Lung (tissue), 12 donors: ENCODE data around the gene NAXE. TPM values are rescaled to one million over a fixed set of nuclear protein-coding genes. Genes with fewer than 3 reads are reported as not detected.

Experiments
- ATAC-seq: fragments of 200-7000 bp; cut with Tn5 transposase; one replicate; pipeline ENCODE4 v1.9.1; 2020; ENCODE audit warnings: moderate number of reproducible peaks; ENCODE audit not compliant: insufficient read depth, low FRiP score
- DNase-seq, 3 donors: peaks; one replicate each; pipeline ENCODE4 v3.0.0-alpha.2; 2013 to 2017
- H3K27ac ChIP-seq, 2 donors: one replicate each; pipeline ENCODE4 v1.5.1; 2013; ENCODE audit warnings: mild to moderate bottlenecking in 2 of 2, moderate library complexity in 2 of 2, control low read depth in 1 of 2, inconsistent platforms in 1 of 2, low read depth in 1 of 2, low read length in 1 of 2
- H3K27me3 ChIP-seq, 3 donors: one replicate each; pipeline ENCODE4 v1.5.1; 2013; ENCODE audit warnings: low read length in 2 of 3; ENCODE audit not compliant: control insufficient read depth in 3 of 3, insufficient read depth in 3 of 3
- H3K36me3 ChIP-seq, 4 donors: one replicate each; pipeline ENCODE4 v1.5.1; 2013; ENCODE audit warnings: low read length in 4 of 4, mild to moderate bottlenecking in 1 of 4, moderate library complexity in 1 of 4; ENCODE audit not compliant: control insufficient read depth in 4 of 4, insufficient read depth in 4 of 4
- H3K4me1 ChIP-seq, 5 donors: one replicate each; pipeline ENCODE4 v1.5.1; 2013; ENCODE audit warnings: low read length in 5 of 5, mild to moderate bottlenecking in 2 of 5, moderate library complexity in 1 of 5; ENCODE audit not compliant: control insufficient read depth in 5 of 5, insufficient read depth in 5 of 5
- H3K4me3 ChIP-seq: one replicate; pipeline ENCODE4 v1.5.1; 2013; ENCODE audit warnings: mild to moderate bottlenecking, control low read depth, moderate library complexity
- H3K9ac ChIP-seq, 2 donors: one replicate each; pipeline ENCODE4 v1.5.1; 2013; ENCODE audit warnings: low read length in 2 of 2, control low read depth in 1 of 2; ENCODE audit not compliant: insufficient read depth in 1 of 2
- H3K9me3 ChIP-seq, 4 donors: one replicate each; pipeline ENCODE4 v1.5.1; 2013; ENCODE audit warnings: low read length in 3 of 4, mild to moderate bottlenecking in 1 of 4, moderate library complexity in 1 of 4; ENCODE audit not compliant: control insufficient read depth in 4 of 4, insufficient read depth in 3 of 4
- WGBS, 2 donors: extraction: QIAGEN DNeasy Blood & Tissue Kit; methylation state at CpG; one replicate each; pipeline ENCODE4 v1.1.7; 2013; 5-methylcytosine and 5-hydroxymethylcytosine counted together
- polyA plus RNA-seq, 2 donors: library from polyadenylated mRNA; stranded (reverse); fragments of 200-250 nt; gene quantifications; one replicate each; pipeline ENCODE4 v1.2.1, GENCODE V29; 2013
- total RNA-seq, 2 donors: library from RNA; depleted of rRNA in 1 of 2; stranded (reverse); fragments of >200 nt in 1 of 2; gene quantifications; one replicate each; pipeline ENCODE4 v1.2.1, GENCODE V29; 2014 to 2021
- TF ChIP-seq, protein P1 (sequence below): IDR thresholded peaks from 2 replicates; pipeline ENCODE4 v1.5.1; 2012; ENCODE audit warnings: mild to moderate bottlenecking; ENCODE audit errors: control extremely low read depth, extremely low read depth
- donor health status: control.
- donor health status: control.
- donor health status: Bipolar disorder and iron deficiency.
- donor health status: healthy.
- donor health status: DM: yes; HTN: yes; CAD: no.

The NAXE gene
- total and polyA plus RNA-seq, 4 donors = 38.1 to 95.8 (median 78.8) TPM

DNA sequence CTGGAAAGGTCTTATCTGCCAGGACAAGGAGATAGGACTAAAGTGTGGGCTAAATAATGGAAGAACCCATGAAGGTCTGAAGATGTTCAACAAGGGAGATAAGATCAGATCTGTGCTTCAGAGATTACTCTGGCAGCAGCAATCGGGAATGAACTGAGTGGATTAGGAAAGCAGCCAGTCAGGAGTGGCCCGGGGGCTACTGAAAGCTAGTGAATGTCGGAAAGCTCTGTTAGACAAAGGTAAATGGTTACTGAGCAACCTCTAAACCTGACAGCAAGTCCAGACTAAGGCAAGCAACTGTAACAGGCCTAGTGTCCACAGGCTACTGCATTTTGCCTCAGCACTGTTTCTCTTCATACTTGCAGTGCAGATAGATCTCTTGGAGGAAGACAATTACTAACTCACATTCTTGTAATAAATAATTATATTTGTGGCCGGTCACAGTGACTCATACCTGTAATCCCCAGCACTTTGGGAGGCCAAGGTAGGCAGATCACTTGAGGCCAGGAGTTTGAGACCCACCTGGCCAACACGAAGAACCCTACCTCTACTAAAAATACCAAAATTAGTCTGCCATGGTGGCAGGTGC, 31.7 kb upstream of the NAXE start:
- DNase-seq (no peak), ATAC-seq (no peak)
- WGBS, 2 donors = 82 to 86% methylated on average over 5 of the region's 5 CpGs
- H3K4me1 ChIP-seq = no peaks in the 10 kb centered on the region
- H3K36me3 ChIP-seq = peaks cover 0 to 12% (median 3%) of the 10 kb centered on the region in 4 donors
- H3K27ac ChIP-seq = no peak overlapping the region
- peaks cover 0 to 1% (median 0%) of the 10 kb centered on the region in 4 donors for H3K9me3 ChIP-seq
- H3K27me3 ChIP-seq = no peaks in the 10 kb centered on the region
- no peak overlapping the region for H3K9ac ChIP-seq
- TF ChIP-seq, protein P1, sequence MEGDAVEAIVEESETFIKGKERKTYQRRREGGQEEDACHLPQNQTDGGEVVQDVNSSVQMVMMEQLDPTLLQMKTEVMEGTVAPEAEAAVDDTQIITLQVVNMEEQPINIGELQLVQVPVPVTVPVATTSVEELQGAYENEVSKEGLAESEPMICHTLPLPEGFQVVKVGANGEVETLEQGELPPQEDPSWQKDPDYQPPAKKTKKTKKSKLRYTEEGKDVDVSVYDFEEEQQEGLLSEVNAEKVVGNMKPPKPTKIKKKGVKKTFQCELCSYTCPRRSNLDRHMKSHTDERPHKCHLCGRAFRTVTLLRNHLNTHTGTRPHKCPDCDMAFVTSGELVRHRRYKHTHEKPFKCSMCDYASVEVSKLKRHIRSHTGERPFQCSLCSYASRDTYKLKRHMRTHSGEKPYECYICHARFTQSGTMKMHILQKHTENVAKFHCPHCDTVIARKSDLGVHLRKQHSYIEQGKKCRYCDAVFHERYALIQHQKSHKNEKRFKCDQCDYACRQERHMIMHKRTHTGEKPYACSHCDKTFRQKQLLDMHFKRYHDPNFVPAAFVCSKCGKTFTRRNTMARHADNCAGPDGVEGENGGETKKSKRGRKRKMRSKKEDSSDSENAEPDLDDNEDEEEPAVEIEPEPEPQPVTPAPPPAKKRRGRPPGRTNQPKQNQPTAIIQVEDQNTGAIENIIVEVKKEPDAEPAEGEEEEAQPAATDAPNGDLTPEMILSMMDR = no peak
- no peak overlapping the region for H3K4me3 ChIP-seq

DNA sequence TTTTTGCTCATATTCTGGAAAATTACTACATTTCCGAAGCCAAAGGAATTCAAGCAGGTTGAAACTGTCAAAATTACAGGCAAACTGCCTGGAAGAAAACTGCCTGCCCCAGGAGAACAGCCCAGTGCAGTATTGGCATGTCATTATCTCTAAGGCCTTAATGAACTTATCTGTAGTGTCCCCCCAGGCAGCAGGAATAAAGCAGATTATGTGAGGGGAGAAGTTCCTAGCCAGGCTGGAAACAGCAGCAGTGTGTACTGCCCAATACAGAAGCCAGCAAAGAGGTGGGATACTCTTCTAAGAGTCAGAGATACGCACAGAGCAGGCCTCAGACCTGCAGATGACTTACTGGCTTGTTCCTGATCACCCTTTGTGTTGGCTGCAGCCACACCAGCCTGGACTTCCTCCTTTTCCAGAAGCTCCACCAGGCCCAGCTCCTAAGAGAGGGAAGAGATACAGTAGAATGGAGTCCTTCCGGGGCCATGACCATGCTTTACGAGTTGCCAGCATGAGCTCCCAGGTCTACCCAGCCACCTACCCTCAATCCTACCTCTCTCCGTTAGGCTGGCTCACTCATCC, 30.9 kb upstream of the NAXE start:
- ATAC-seq = no peak
- peaks cover 0 to 1% (median 0%) of the 10 kb centered on the region in 4 donors for H3K9me3 ChIP-seq
- 74 to 75% methylated on average over 5 of the region's 5 CpGs for WGBS, 2 donors
- H3K36me3 ChIP-seq = peaks cover 0 to 12% (median 3%) of the 10 kb centered on the region in 4 donors
- no peaks in the 10 kb centered on the region for H3K4me1 ChIP-seq
- TF ChIP-seq, protein P1 = no peak
- no peak overlapping the region for H3K9ac ChIP-seq
- H3K27ac ChIP-seq = no peak overlapping the region
- H3K4me3 ChIP-seq = no peak overlapping the region
- H3K27me3 ChIP-seq = no peaks in the 10 kb centered on the region
- no peak for DNase-seq

- Histone ChIP-seq H3K9ac (no peak overlapping the region), H3K27me3 (no peaks in the 10 kb centered on the region), H3K36me3 (peaks cover 0 to 8% (median 3%) of the 10 kb centered on the region in 4 donors), H3K9me3 (peaks cover 0 to 1% (median 0%) of the 10 kb centered on the region in 4 donors), H3K4me3 (no peak overlapping the region), H3K4me1 (no peaks in the 10 kb centered on the region), H3K27ac (no peak overlapping the region)
- ATAC-seq = no peak
- TF ChIP-seq, protein P1 = no peak
- WGBS, 2 donors = 82 to 84% methylated on average over 2 of the region's 2 CpGs
- no peak for DNase-seq
Observed at GRCh38 chr1:156565519-156565918, 26.1 kb upstream of the NAXE start.

DNA sequence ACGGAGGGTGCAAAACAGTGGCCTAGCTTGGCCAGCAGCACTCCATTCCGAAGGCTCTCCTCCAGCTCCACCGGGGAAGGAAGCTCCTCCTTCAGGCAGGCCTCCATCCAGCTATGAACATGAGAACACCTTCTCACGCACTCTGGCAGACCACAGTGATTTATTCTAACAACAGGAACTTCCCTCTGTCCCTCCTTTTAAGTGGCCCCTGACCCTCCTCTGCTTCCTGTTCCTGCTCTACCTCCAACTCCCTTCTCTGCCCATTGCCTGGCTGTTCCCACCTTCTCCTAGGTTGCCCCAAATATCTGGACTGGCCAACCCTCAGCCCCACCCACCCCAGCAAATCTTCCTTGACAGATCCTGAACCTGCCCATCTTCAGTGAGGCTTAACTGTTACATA, 25.1 kb upstream of the NAXE start:
- DNase-seq (no peak), ATAC-seq (no peak)
- TF ChIP-seq, protein P1 = no peak
- 86 to 92% methylated on average over 4 of the region's 4 CpGs for WGBS, 2 donors
- Histone ChIP-seq H3K36me3 (peaks cover 0 to 8% (median 3%) of the 10 kb centered on the region in 4 donors), H3K4me3 (no peak overlapping the region), H3K4me1 (peaks cover 0 to 5% (median 0%) of the 10 kb centered on the region in 5 donors), H3K27ac (no peak overlapping the region), H3K9me3 (peaks cover 0 to 1% (median 0%) of the 10 kb centered on the region in 4 donors), H3K27me3 (no peaks in the 10 kb centered on the region), H3K9ac (no peak overlapping the region)
